ENCODE results near the gene GPSM1.

GRCh38 chr9:136363949-136364748 lies 36.8 kb downstream of the GPSM1 start:
- TF ChIP-seq CTCF (conservative IDR thresholded peaks at IDR 0.05; ENCODE audit: low read length) (no peak), EZH2phosphoT487 (IDR thresholded peaks at IDR 0.05; ENCODE audit: borderline replicate concordance) (no peak)
